Measurements from ENCODE around the gene INPP5J.
A peak's percentile ranks its signal among the peaks of the same experiment; 100 is the strongest.

INPP5J gene

GRCh38 chr22:31080848-31081649, 41.7 kb upstream of the INPP5J start, which contains the start of gene SMTN:
SMTN (plus strand) TSS chr22:31081318; CDS start chr22:31083259, 1,941 bp downstream.
- Histone ChIP-seq H3K4me1 (ENCODE audit: control insufficient read depth, insufficient read depth, low read length) (peaks cover 9% of the 10 kb centered on the region), H3K27ac (ENCODE audit: low read length) (no peak within 1 kb of the TSS), H3K9me3 (ENCODE audit: control insufficient read depth, insufficient read depth, low read length) (no peaks in the 10 kb centered on the region), H3K27me3 (ENCODE audit: control insufficient read depth, insufficient read depth, low read length) (no peaks in the 10 kb centered on the region), H3K36me3 (ENCODE audit: control insufficient read depth, insufficient read depth, low read length) (no peaks in the 10 kb centered on the region), H3K4me3 (ENCODE audit: low read length) (peak within 1 kb of the TSS; percentile 52; the same call in 1 of the 2 replicates)
- DNase-seq (ENCODE audit: low read depth, low spot score), result peak; percentile 81
- no CpG with 5 or more reads among the region's 63 CpGs for WGBS (ENCODE audit: insufficient coverage, insufficient read length)

- no CpG with 5 or more reads among the region's 6 CpGs for WGBS (ENCODE audit: insufficient coverage, insufficient read length)
- H3K9me3 ChIP-seq (ENCODE audit: control insufficient read depth, insufficient read depth, low read length), result no peaks in the 10 kb centered on the region
- peaks cover 9% of the 10 kb centered on the region for H3K4me1 ChIP-seq (ENCODE audit: control insufficient read depth, insufficient read depth, low read length)
- H3K36me3 ChIP-seq (ENCODE audit: control insufficient read depth, insufficient read depth, low read length), result no peaks in the 10 kb centered on the region
- no peak overlapping the region for H3K27ac ChIP-seq (ENCODE audit: low read length)
- H3K4me3 ChIP-seq (ENCODE audit: low read length), result no peak overlapping the region
- H3K27me3 ChIP-seq (ENCODE audit: control insufficient read depth, insufficient read depth, low read length), result no peaks in the 10 kb centered on the region
- no peak for DNase-seq (ENCODE audit: low read depth, low spot score)
Measured at GRCh38 chr22:31081963-31082605, 40.7 kb upstream of the INPP5J start.

- Histone ChIP-seq H3K4me3 (ENCODE audit: low read length) (no peak overlapping the region), H3K4me1 (ENCODE audit: control insufficient read depth, insufficient read depth, low read length) (peaks cover 9% of the 10 kb centered on the region), H3K27me3 (ENCODE audit: control insufficient read depth, insufficient read depth, low read length) (no peaks in the 10 kb centered on the region), H3K36me3 (ENCODE audit: control insufficient read depth, insufficient read depth, low read length) (no peaks in the 10 kb centered on the region), H3K27ac (ENCODE audit: low read length) (no peak overlapping the region), H3K9me3 (ENCODE audit: control insufficient read depth, insufficient read depth, low read length) (no peaks in the 10 kb centered on the region)
- no CpG with 5 or more reads among the region's 11 CpGs for WGBS (ENCODE audit: insufficient coverage, insufficient read length)
- no peak for DNase-seq (ENCODE audit: low read depth, low spot score)
Measured at GRCh38 chr22:31082606-31083376, 40.0 kb upstream of the INPP5J start.

GRCh38 chr22:31083377-31083768, 39.4 kb upstream of the INPP5J start:
- H3K4me3 ChIP-seq (ENCODE audit: low read length), result no peak overlapping the region
- no CpG with 5 or more reads among the region's 3 CpGs for WGBS (ENCODE audit: insufficient coverage, insufficient read length)
- no peaks in the 10 kb centered on the region for H3K27me3 ChIP-seq (ENCODE audit: control insufficient read depth, insufficient read depth, low read length)
- no peak for DNase-seq (ENCODE audit: low read depth, low spot score)
- no peaks in the 10 kb centered on the region for H3K9me3 ChIP-seq (ENCODE audit: control insufficient read depth, insufficient read depth, low read length)
- H3K4me1 ChIP-seq (ENCODE audit: control insufficient read depth, insufficient read depth, low read length), result peaks cover 9% of the 10 kb centered on the region
- no peak overlapping the region for H3K27ac ChIP-seq (ENCODE audit: low read length)
- H3K36me3 ChIP-seq (ENCODE audit: control insufficient read depth, insufficient read depth, low read length), result no peaks in the 10 kb centered on the region

GRCh38 chr22:31083923-31084810, 38.6 kb upstream of the INPP5J start:
- H3K9me3 ChIP-seq (ENCODE audit: control insufficient read depth, insufficient read depth, low read length), result no peaks in the 10 kb centered on the region
- H3K27me3 ChIP-seq (ENCODE audit: control insufficient read depth, insufficient read depth, low read length), result no peaks in the 10 kb centered on the region
- peaks cover 9% of the 10 kb centered on the region for H3K4me1 ChIP-seq (ENCODE audit: control insufficient read depth, insufficient read depth, low read length)
- no CpG with 5 or more reads among the region's 18 CpGs for WGBS (ENCODE audit: insufficient coverage, insufficient read length)
- no peaks in the 10 kb centered on the region for H3K36me3 ChIP-seq (ENCODE audit: control insufficient read depth, insufficient read depth, low read length)
- no peak overlapping the region for H3K27ac ChIP-seq (ENCODE audit: low read length)
- peak overlapping the region; percentile 39; the same call in 1 of the 2 replicates for H3K4me3 ChIP-seq (ENCODE audit: low read length)
- DNase-seq (ENCODE audit: low read depth, low spot score), result no peak

GRCh38 chr22:31084811-31085492, 37.8 kb upstream of the INPP5J start:
- H3K4me3 ChIP-seq (ENCODE audit: low read length), result peak overlapping the region; percentile 39; the same call in 1 of the 2 replicates
- no peaks in the 10 kb centered on the region for H3K27me3 ChIP-seq (ENCODE audit: control insufficient read depth, insufficient read depth, low read length)
- no peaks in the 10 kb centered on the region for H3K36me3 ChIP-seq (ENCODE audit: control insufficient read depth, insufficient read depth, low read length)
- H3K4me1 ChIP-seq (ENCODE audit: control insufficient read depth, insufficient read depth, low read length), result peaks cover 9% of the 10 kb centered on the region
- no CpG with 5 or more reads among the region's 69 CpGs for WGBS (ENCODE audit: insufficient coverage, insufficient read length)
- H3K9me3 ChIP-seq (ENCODE audit: control insufficient read depth, insufficient read depth, low read length), result no peaks in the 10 kb centered on the region
- no peak overlapping the region for H3K27ac ChIP-seq (ENCODE audit: low read length)
- DNase-seq (ENCODE audit: low read depth, low spot score), result peak; percentile 66

- Histone ChIP-seq H3K27ac (ENCODE audit: low read length) (no peak overlapping the region), H3K4me1 (ENCODE audit: control insufficient read depth, insufficient read depth, low read length) (peaks cover 9% of the 10 kb centered on the region), H3K9me3 (ENCODE audit: control insufficient read depth, insufficient read depth, low read length) (no peaks in the 10 kb centered on the region), H3K4me3 (ENCODE audit: low read length) (peak overlapping the region; percentile 39; the same call in 1 of the 2 replicates), H3K36me3 (ENCODE audit: control insufficient read depth, insufficient read depth, low read length) (no peaks in the 10 kb centered on the region), H3K27me3 (ENCODE audit: control insufficient read depth, insufficient read depth, low read length) (no peaks in the 10 kb centered on the region)
- WGBS (ENCODE audit: insufficient coverage, insufficient read length), result no CpG with 5 or more reads among the region's 13 CpGs
- no peak for DNase-seq (ENCODE audit: low read depth, low spot score)
Measured at GRCh38 chr22:31085493-31085824, 37.3 kb upstream of the INPP5J start.

GRCh38 chr22:31085928-31086327, 36.8 kb upstream of the INPP5J start:
- Histone ChIP-seq H3K27ac (ENCODE audit: low read length) (no peak overlapping the region), H3K27me3 (ENCODE audit: control insufficient read depth, insufficient read depth, low read length) (no peaks in the 10 kb centered on the region), H3K36me3 (ENCODE audit: control insufficient read depth, insufficient read depth, low read length) (no peaks in the 10 kb centered on the region), H3K9me3 (ENCODE audit: control insufficient read depth, insufficient read depth, low read length) (no peaks in the 10 kb centered on the region), H3K4me1 (ENCODE audit: control insufficient read depth, insufficient read depth, low read length) (peaks cover 10% of the 10 kb centered on the region), H3K4me3 (ENCODE audit: low read length) (no peak overlapping the region)
- no peak for DNase-seq (ENCODE audit: low read depth, low spot score)
- WGBS (ENCODE audit: insufficient coverage, insufficient read length), result no CpG with 5 or more reads among the region's 3 CpGs

- Histone ChIP-seq H3K27me3 (ENCODE audit: control insufficient read depth, insufficient read depth, low read length) (no peaks in the 10 kb centered on the region), H3K27ac (ENCODE audit: low read length) (no peak overlapping the region), H3K4me3 (ENCODE audit: low read length) (no peak overlapping the region), H3K9me3 (ENCODE audit: control insufficient read depth, insufficient read depth, low read length) (no peaks in the 10 kb centered on the region), H3K4me1 (ENCODE audit: control insufficient read depth, insufficient read depth, low read length) (peaks cover 11% of the 10 kb centered on the region), H3K36me3 (ENCODE audit: control insufficient read depth, insufficient read depth, low read length) (no peaks in the 10 kb centered on the region)
- no CpG with 5 or more reads among the region's 8 CpGs for WGBS (ENCODE audit: insufficient coverage, insufficient read length)
- no peak for DNase-seq (ENCODE audit: low read depth, low spot score)
Measured at GRCh38 chr22:31086703-31087330, 35.9 kb upstream of the INPP5J start.
